ENCODE measurements around the gene CXCR4.
A peak's percentile ranks its signal among the peaks of the same experiment; 100 is the strongest.

Gene CXCR4

DNA sequence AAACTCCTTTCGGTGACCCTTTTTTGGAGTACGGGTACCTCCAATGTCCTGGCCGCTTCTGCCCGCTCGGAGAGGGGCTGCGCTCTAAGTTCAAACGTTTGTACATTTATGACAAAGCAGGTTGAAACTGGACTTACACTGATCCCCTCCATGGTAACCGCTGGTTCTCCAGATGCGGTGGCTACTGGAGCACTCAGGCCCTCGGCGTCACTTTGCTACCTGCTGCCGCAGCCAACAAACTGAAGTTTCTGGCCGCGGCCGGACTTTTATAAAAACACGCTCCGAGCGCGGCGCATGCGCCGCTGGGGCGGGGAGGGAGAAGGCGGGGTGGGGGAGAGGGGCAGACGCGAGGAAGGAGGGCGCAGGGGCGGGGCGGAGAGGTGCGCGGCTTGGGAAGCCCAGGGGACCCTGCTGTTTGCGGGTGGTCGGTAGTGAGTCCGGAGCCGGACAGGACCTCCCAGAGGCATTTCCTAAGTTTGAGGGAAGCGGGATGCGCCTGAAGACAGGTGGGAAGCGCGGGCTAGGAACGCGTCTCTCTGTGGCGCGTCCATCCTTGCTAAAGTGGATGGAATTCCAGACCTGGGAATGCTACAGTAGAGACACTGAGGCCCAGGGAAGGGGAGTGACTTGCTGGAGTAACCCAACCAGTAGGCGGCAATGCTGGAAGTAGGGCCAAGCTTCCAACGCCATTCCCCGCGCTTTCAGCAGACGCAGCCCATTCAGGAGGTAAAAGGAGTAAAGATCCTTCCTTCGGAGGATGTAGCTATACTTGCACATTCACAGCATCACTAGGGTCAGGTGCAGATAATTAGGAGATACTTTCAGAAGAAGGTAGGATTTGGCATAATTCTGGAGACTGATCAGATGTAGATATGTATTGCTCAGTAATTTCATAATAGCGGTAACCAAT lies at the start of gene CXCR4:
CXCR4 (minus strand) TSS at position 241 of the 910 bp plus-strand sequence; CDS start at position 152, 89 bp downstream.
- peaks cover 59% of the 10 kb centered on the region for H3K36me3 Mint-ChIP-seq
- DNase-seq (ENCODE audit: low spot score in 2 of 2) (peak; percentile 87 to 97), ATAC-seq (peak; percentile 49)
- peaks cover 34% of the 10 kb centered on the region for H3K4me1 Mint-ChIP-seq
- peak within 1 kb of the TSS; percentile 94 for H3K27ac Mint-ChIP-seq
- peak within 1 kb of the TSS; percentile 92 for H3K4me3 Mint-ChIP-seq
- no peaks in the 10 kb centered on the region for H3K9me3 Mint-ChIP-seq

DNA sequence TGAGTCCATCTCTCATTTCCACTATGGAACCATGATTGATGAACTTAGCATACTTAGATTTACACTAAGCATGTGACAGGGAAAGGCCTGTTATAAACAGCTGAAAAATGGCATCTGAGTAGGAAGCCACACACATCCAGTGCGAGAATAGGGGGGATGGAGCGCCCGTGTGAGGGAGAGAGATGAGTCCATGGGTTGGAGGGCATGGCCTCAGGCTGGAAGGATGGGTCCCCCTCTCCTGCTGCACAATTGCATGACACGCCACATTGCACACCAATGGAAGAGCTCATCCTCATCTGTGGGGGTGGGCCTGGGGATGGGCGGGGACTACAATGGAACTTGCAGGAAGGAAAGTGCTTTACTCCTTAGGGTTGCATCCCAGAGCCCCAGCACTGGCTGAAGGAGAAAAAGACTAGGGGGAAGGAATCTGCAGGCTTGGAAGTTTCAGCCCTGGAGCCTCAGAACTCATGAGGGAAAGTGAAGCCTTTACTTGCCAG lies 46.4 kb upstream of the CXCR4 start:
- H3K27ac Mint-ChIP-seq: no peak overlapping the region
- no peak for DNase-seq (ENCODE audit: low spot score in 2 of 2)
- ATAC-seq: no peak
- H3K4me1 Mint-ChIP-seq: peaks cover 22% of the 10 kb centered on the region
- H3K36me3 Mint-ChIP-seq: no peaks in the 10 kb centered on the region
- no peaks in the 10 kb centered on the region for H3K9me3 Mint-ChIP-seq
- no peak overlapping the region for H3K4me3 Mint-ChIP-seq

DNA sequence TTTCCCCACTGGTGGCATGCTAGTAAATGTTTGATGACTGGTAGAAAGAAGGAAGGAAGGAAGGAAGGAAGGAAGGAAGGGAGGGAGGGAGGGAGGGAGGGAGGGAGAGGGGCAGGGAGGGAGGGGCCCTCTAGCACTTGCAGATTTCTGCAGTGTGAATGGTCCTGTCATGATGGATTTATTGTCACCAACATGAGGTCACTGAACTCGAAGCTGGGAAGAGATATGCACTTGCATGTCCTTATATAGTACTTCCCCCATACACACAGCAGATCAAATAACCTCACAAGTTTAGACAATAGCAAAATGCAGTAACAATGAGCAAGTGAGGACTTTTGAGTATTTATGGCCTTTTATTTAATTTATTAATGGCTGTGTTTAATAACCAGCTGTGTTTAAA lies 44.5 kb upstream of the CXCR4 start:
- Mint-ChIP-seq H3K4me3 (no peak overlapping the region), H3K27ac (no peak overlapping the region), H3K9me3 (no peaks in the 10 kb centered on the region), H3K4me1 (peaks cover 19% of the 10 kb centered on the region), H3K36me3 (no peaks in the 10 kb centered on the region)
- no peak for DNase-seq (ENCODE audit: low spot score in 2 of 2)
- ATAC-seq: no peak

DNA sequence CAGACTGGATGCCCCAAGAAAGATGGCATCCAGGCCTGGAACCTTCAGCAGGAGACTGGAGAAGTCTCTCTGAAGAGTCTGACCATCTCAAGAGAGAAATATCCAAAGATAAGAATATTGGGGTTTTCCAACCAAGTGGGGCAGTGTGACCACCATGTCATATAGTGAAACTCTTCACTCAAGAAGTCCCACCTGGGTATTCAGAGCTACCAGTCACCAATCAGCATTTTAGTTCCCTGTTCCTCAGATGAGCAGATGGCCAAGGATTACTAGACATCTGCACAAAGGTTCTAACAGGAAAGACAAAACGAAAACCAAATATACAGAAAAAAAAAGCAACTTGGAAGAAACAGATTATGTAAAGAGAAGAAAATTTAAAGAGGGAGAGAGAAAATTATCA lies 38.5 kb upstream of the CXCR4 start:
- ATAC-seq: no peak
- no peak for DNase-seq (ENCODE audit: low spot score in 2 of 2)
- Mint-ChIP-seq H3K36me3 (no peaks in the 10 kb centered on the region), H3K4me3 (no peak overlapping the region), H3K27ac (no peak overlapping the region), H3K9me3 (no peaks in the 10 kb centered on the region), H3K4me1 (peaks cover 16% of the 10 kb centered on the region)

DNA sequence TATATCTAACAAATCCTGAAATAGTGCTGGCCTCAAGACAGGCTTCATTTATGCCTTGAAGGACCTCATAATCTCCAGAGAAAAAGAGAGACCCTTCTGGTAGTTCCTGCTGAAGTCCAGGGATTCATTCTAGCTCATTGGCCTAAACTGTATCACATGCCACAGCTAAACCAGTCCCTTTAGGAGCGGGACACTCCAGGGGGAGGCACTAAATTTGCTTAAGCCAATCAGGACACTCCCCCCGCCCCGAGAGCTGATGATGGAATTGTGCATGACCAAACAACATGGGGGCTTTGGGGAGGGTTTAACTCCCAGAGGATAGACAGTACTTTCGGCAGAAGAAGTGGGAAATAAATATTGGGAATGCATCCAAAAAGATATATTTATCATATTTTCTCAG lies 36.4 kb upstream of the CXCR4 start:
- no peak for DNase-seq (ENCODE audit: low spot score in 2 of 2)
- Mint-ChIP-seq H3K27ac (no peak overlapping the region), H3K4me1 (peaks cover 20% of the 10 kb centered on the region), H3K4me3 (no peak overlapping the region), H3K9me3 (no peaks in the 10 kb centered on the region), H3K36me3 (no peaks in the 10 kb centered on the region)
- no peak for ATAC-seq

DNA sequence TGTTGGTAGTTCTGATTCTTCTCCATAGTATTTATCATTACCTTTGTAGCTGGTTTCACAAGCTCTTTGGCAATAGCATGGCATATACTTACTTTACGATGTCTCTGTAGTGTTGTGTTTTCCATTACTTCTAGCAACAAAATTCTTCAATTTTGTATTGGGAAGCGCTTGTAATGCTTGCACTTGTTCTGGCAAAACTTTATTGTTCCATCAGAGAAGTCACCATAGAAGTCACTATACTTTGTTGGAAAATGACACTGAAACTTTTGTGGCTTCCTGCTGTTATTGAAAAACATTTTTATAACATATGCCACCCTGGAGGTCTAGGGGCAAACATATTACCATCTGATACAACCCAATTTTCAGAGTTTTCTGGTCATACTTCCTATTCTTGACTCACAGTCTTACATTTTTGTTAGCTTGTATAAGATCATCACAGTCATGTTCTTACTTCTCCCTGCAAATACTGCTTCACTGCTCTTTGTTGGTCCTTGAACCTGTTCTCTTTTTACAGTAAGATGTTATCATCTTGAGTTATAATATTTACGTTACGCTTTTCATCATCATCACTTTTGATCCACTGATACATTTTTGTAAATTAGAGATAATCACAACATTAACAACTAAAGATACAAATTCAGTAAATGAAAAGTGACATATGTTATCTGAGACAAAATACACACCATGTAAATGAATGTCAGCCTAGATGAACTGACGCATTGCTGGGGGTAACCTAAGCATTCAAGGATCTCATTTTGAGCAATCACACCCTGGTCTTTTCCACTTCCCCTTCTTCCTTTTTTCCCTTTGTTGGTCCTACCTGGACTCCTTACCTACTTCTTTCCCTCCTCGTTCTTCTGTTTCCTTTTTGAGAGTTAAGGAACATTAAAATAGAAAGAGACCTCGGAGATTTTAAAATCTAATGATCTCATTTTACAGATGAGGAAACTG lies 33.3 kb upstream of the CXCR4 start:
- Mint-ChIP-seq H3K36me3 (no peaks in the 10 kb centered on the region), H3K4me1 (peaks cover 15% of the 10 kb centered on the region), H3K27ac (no peak overlapping the region), H3K4me3 (no peak overlapping the region), H3K9me3 (no peaks in the 10 kb centered on the region)
- peak; percentile 26 for ATAC-seq
- DNase-seq (ENCODE audit: low spot score in 2 of 2): no peak

DNA sequence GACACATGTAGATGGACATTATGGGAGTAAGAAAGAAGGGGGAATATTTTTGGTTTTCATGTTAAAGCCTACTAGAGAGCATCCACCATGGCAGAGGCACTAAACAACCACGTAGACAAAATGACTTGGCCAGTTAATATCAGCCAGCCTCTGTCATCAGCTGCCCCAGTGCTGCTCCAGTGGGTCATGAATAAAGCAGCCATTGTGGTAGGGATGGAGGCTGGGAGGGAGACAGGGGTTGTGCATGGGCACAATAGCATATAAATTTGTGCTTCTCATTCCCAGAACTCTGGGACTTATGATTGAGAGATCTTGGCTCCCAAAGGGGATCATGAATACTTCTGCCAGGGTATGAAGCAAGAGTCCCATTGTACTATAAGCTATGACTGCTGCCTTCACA lies 31.1 kb upstream of the CXCR4 start:
- DNase-seq (ENCODE audit: low spot score in 2 of 2) (no peak), ATAC-seq (no peak)
- Mint-ChIP-seq H3K4me1 (peaks cover 15% of the 10 kb centered on the region), H3K36me3 (no peaks in the 10 kb centered on the region), H3K4me3 (no peak overlapping the region), H3K9me3 (no peaks in the 10 kb centered on the region), H3K27ac (no peak overlapping the region)

DNA sequence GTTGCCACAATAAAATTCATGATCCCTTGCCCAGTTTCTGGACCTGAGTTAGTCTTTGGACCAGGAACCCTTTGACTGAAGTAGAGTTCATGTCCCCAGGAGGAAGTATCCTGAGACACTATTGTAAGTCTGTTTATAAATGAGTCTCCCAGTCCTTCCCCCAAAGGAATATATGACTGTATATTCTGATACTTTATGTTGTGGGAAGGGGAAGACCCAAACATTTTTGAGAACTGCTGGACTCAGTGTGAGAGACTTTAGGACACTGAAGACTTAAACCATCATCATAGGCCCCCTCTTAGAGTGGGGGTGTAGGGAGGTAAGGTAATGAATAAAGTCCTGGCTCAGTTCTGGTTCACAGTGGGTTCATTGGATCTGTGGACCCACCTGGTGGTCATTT lies 28.6 kb upstream of the CXCR4 start:
- H3K27ac Mint-ChIP-seq: no peak overlapping the region
- no peaks in the 10 kb centered on the region for H3K9me3 Mint-ChIP-seq
- DNase-seq (ENCODE audit: low spot score in 2 of 2) (no peak), ATAC-seq (peak; percentile 75)
- no peak overlapping the region for H3K4me3 Mint-ChIP-seq
- no peaks in the 10 kb centered on the region for H3K36me3 Mint-ChIP-seq
- peaks cover 6% of the 10 kb centered on the region for H3K4me1 Mint-ChIP-seq

DNA sequence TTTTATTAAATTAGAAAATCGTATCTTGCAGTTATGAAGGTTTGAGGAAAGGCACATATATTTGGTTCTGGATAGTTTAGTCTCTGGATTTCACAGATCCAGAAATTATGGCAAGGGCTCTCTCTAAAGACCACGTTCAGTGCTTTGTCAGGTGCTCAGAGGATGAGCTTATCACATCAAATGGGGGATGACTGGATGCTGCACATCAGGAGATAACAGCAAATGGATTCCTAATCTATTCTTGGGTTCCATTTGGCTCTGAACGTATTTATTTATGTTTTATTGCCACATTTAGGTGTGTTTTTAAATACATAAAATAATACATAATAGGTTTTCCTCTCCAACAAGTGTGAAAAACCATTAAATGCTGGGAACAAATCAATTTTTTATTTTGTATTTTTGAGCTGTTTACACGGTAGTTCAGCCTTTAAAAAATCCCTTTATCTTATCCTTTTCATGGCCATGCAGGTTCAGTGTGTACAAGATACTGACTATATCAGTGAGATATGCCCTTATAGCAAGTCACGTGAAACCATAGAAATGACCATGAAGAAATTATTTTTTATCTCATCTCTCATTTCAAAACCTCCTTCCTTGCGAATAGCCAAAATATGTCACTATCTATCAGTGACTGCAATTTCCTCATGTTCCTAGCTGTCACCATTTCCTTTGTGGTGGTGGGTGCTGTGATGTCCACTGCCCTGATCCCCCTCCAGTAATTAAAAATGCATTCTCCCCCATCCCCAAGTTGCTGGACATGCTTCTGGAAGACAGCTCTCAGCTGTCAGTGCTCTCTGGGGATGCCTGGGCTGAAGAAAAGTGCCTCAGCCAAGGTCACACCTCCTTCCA lies 25.9 kb upstream of the CXCR4 start:
- Mint-ChIP-seq H3K27ac (no peak overlapping the region), H3K4me1 (peaks cover 9% of the 10 kb centered on the region), H3K9me3 (no peaks in the 10 kb centered on the region), H3K36me3 (no peaks in the 10 kb centered on the region), H3K4me3 (no peak overlapping the region)
- DNase-seq (ENCODE audit: low spot score in 2 of 2) (no peak), ATAC-seq (no peak)

DNA sequence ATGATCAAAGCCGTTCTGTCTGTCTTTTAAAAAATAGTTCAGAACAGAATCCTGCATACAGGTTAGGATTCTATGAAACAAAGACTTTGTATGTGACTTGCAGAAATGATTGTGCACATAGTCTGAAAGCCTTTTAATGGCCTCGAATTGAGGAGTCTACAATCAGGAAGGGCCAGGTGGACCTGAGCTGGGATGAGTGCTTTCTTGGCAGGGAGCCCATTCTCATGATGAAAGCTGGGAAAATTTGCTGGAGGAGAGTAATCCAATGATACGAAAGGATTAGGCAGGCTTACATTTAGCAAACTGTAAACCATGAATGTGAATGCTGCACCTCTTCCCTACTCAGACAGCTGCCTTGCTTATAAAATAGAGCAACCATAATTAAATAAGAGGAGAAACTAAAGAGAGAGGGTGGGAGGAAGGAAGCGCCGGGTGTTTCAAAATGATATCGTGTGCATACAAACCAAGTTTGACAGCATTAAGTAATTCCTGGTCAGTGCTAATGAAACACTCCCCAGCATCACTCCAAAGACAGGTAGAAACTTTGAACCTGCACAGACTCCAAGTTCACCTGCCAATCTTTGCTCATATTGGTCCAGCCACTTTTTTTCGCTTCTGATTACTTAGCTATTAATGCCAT lies 23.7 kb upstream of the CXCR4 start:
- Mint-ChIP-seq H3K4me1 (peaks cover 31% of the 10 kb centered on the region), H3K27ac (no peak overlapping the region), H3K9me3 (no peaks in the 10 kb centered on the region), H3K4me3 (no peak overlapping the region), H3K36me3 (no peaks in the 10 kb centered on the region)
- ATAC-seq (no peak), DNase-seq (ENCODE audit: low spot score in 2 of 2) (no peak)

DNA sequence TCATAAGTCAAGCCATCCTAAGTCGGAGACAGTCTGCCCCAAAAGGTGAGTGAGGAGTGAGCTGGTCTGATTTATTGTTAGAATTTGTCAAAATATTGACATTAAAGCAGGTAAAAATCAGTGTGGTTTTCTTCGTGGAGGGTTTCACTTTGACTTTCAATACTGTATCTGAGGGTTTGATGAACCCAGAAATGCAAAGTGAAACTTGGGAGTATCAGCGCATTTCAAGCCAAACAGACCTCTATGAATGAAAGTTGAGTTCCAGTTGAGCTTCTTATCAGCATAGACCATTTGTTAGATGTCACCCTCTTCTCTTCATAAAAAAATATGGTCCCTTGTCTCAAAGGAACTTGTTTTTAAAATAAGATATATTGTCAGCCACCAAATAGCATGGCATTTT lies 21.7 kb upstream of the CXCR4 start:
- H3K4me1 Mint-ChIP-seq: peaks cover 51% of the 10 kb centered on the region
- DNase-seq (ENCODE audit: low spot score in 2 of 2) (no peak), ATAC-seq (peak; percentile 27)
- H3K36me3 Mint-ChIP-seq: no peaks in the 10 kb centered on the region
- H3K9me3 Mint-ChIP-seq: no peaks in the 10 kb centered on the region
- H3K4me3 Mint-ChIP-seq: peak overlapping the region; percentile 17
- peak overlapping the region; percentile 23 for H3K27ac Mint-ChIP-seq

DNA sequence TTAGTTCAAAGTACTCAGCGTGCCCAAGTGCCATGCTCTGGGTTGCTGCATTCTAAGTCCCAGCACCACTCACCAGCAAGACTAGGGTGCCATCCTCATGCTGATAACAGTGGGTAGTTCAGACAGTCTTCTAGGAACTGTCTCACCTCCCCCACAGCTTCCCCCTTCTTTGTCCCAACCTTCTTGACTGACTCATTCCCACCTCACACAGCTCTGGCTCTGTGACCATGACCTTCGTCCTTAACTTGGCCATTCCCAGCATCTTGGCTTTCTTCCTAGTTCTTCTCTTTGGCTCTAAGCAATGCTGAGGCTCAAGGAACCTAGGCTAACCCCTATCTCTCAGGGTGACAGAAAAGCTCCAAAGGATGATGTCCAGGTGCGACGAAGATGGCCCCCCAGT lies 20.0 kb upstream of the CXCR4 start:
- DNase-seq (ENCODE audit: low spot score in 2 of 2): no peak
- peak overlapping the region; percentile 22 for H3K4me3 Mint-ChIP-seq
- peak overlapping the region; percentile 69 for H3K27ac Mint-ChIP-seq
- H3K4me1 Mint-ChIP-seq: peaks cover 68% of the 10 kb centered on the region
- ATAC-seq: no peak
- peaks cover 5% of the 10 kb centered on the region for H3K36me3 Mint-ChIP-seq
- no peaks in the 10 kb centered on the region for H3K9me3 Mint-ChIP-seq

DNA sequence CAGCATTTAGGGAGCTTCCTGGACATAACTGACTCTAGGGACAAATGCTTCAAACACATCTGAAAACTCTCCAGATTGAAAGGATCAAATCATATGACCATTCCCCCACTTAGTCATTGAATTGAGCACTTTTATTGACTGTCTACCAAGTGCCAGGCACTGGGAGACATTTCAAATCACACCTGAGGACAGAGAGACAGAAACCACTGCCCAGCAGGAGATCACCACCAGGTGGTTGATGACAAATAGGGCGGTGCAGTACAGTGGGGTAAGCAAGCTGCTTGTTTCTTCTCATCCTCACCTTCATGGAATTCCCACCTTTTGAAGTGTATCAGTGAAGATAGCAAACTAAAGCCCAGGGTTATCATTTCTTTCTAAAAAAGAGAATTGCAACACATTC lies 19.0 kb upstream of the CXCR4 start:
- H3K36me3 Mint-ChIP-seq: peaks cover 11% of the 10 kb centered on the region
- H3K4me3 Mint-ChIP-seq: peak overlapping the region; percentile 22
- peak overlapping the region; percentile 69 for H3K27ac Mint-ChIP-seq
- ATAC-seq (no peak), DNase-seq (ENCODE audit: low spot score in 2 of 2) (no peak)
- H3K4me1 Mint-ChIP-seq: peaks cover 78% of the 10 kb centered on the region
- H3K9me3 Mint-ChIP-seq: no peaks in the 10 kb centered on the region

Measured in stimulated activated effector memory CD8-positive, alpha-beta T cell treated with anti-CD3 and anti-CD28 coated beads, Interleukin-12 subunit alpha, Interleukin-12 subunit beta, amount 100 ng/mL, for 72 hours (primary cell).